ENCODE measurements around the gene TAP2. TPM values are rescaled to one million over a fixed set of nuclear protein-coding genes. Genes with fewer than 3 reads are reported as not detected.
"Not testable (repeated sequence)": the region's sequence is repeated elsewhere in the genome, so short reads cannot be mapped to it uniquely, and the experiment has no call there.

Gene TAP2
- total RNA-seq (100 to 1,000 TPM; 221 to 228 TPM), polyA plus RNA-seq (35.8 TPM)

- Mint-ChIP-seq H3K4me1 (peaks cover 84 to 91% (median 88%) of the 10 kb centered on the region in 3 donors), H3K36me3 (peaks cover 27 to 83% (median 32%) of the 10 kb centered on the region in 3 donors), H3K27me3 (peaks cover 0 to 2% of the 10 kb centered on the region in 2 donors), H3K27ac (peak within 1 kb of the TSS; percentile 91 to 100 (median 100)), H3K4me3 (peak within 1 kb of the TSS; percentile 91 to 97 (median 96)), H3K9me3 (no peaks in the 10 kb centered on the region)
- no peaks in the 10 kb centered on the region for H3K9me3 ChIP-seq (ENCODE audit: low read length)
- peak within 1 kb of the TSS; percentile 77 for H3K27ac ChIP-seq (ENCODE audit: low read depth, low read length)
- peaks cover 47% of the 10 kb centered on the region for H3K36me3 ChIP-seq (ENCODE audit: insufficient read depth, low read length)
- ChIA-PET CTCF (interaction anchor here (0.6 to 10.6 kb wide), 50 partner anchors 9 to 1436 kb away, joined by 3 to 295 read pairs (median 4); partner anchors contain the start of genes BRD2, HLA-DMA, HLA-DMB and HLA-DPB1), POLR2A (interaction anchor here (0.5 to 10.1 kb wide), 15 partner anchors 17 to 1176 kb away, joined by 3 to 350 read pairs (median 3); partner anchors contain the start of genes HLA-DMA, HLA-DMB, PSMB9 and TAP1)
- no peaks in the 10 kb centered on the region for H3K27me3 ChIP-seq (ENCODE audit: insufficient read depth, low read length, poor library complexity, severe bottlenecking)
- peaks cover 78% of the 10 kb centered on the region for H3K4me1 ChIP-seq (ENCODE audit: insufficient read depth, low read length)
- H3K4me3 ChIP-seq (ENCODE audit: low read length) = peak within 1 kb of the TSS; percentile 75
- peak; percentile 94 to 98 (median 97) for DNase-seq
Observed at GRCh38 chr6:32838114-32838958, at the start of gene TAP2. Gene TAP2 (minus strand): TSS chr6:32838739. CDS start chr6:32838233, 506 bp downstream.

GRCh38 chr6:32887616-32888015 is 49.1 kb upstream of the TAP2 start:
- H3K27ac Mint-ChIP-seq = peak overlapping the region in 2 of 8 donors; percentile 26 to 56
- Histone ChIP-seq H3K4me1 (ENCODE audit: insufficient read depth, low read length) (no peaks in the 10 kb centered on the region), H3K27me3 (ENCODE audit: insufficient read depth, low read length, poor library complexity, severe bottlenecking) (no peaks in the 10 kb centered on the region), H3K27ac (ENCODE audit: low read depth, low read length) (no peak overlapping the region), H3K9me3 (ENCODE audit: low read length) (no peaks in the 10 kb centered on the region), H3K36me3 (ENCODE audit: insufficient read depth, low read length) (no peaks in the 10 kb centered on the region), H3K4me3 (ENCODE audit: low read length) (no peak overlapping the region)
- no peaks in the 10 kb centered on the region for H3K4me1 Mint-ChIP-seq
- H3K27me3 Mint-ChIP-seq = no peaks in the 10 kb centered on the region
- ChIA-PET POLR2A (interaction anchor here (0.7 kb wide), 1 partner anchor 20 kb away, joined by 4 read pairs; no protein-coding TSS in a partner anchor), CTCF (interaction anchor here (1.3 to 1.4 kb wide), 2 partner anchors 66 to 97 kb away, joined by 6 to 9 read pairs; no protein-coding TSS in a partner anchor)
- no peaks in the 10 kb centered on the region for H3K9me3 Mint-ChIP-seq
- H3K36me3 Mint-ChIP-seq = no peaks in the 10 kb centered on the region
- no peak for DNase-seq
- no peak overlapping the region for H3K4me3 Mint-ChIP-seq

GRCh38 chr6:32886681-32887383 is 48.3 kb upstream of the TAP2 start:
- no peak overlapping the region for H3K4me3 Mint-ChIP-seq
- no peaks in the 10 kb centered on the region for H3K27me3 Mint-ChIP-seq
- no peaks in the 10 kb centered on the region for H3K4me1 ChIP-seq (ENCODE audit: insufficient read depth, low read length)
- H3K9me3 ChIP-seq (ENCODE audit: low read length) = no peaks in the 10 kb centered on the region
- ChIA-PET CTCF (interaction anchor here (1.2 to 5.4 kb wide), 13 partner anchors 29 to 101 kb away, joined by 3 to 64 read pairs (median 8); partner anchors contain the start of genes HLA-DMA and HLA-DMB), POLR2A (interaction anchor here (1.4 kb wide), 1 partner anchor 85 kb away, joined by 8 read pairs; no protein-coding TSS in a partner anchor)
- no peaks in the 10 kb centered on the region for H3K4me1 Mint-ChIP-seq
- H3K27me3 ChIP-seq (ENCODE audit: insufficient read depth, low read length, poor library complexity, severe bottlenecking) = no peaks in the 10 kb centered on the region
- no peak overlapping the region for H3K27ac Mint-ChIP-seq
- H3K36me3 ChIP-seq (ENCODE audit: insufficient read depth, low read length) = no peaks in the 10 kb centered on the region
- no peak overlapping the region for H3K27ac ChIP-seq (ENCODE audit: low read depth, low read length)
- H3K9me3 Mint-ChIP-seq = no peaks in the 10 kb centered on the region
- H3K4me3 ChIP-seq (ENCODE audit: low read length) = no peak overlapping the region
- H3K36me3 Mint-ChIP-seq = peaks cover 0 to under 1% (median 0%) of the 10 kb centered on the region in 3 donors
- DNase-seq = no peak

- H3K9me3 Mint-ChIP-seq = no peaks in the 10 kb centered on the region
- H3K36me3 Mint-ChIP-seq = peaks cover 0 to 5% (median 2%) of the 10 kb centered on the region in 3 donors
- DNase-seq = peak in 2 of 5 donors; percentile 62 to 68
- H3K4me3 ChIP-seq (ENCODE audit: low read length) = no peak overlapping the region
- peak overlapping the region in 1 of 7 donors; percentile 3 for H3K4me3 Mint-ChIP-seq
- no peak overlapping the region for H3K27ac Mint-ChIP-seq
- no peaks in the 10 kb centered on the region for H3K9me3 ChIP-seq (ENCODE audit: low read length)
- no peaks in the 10 kb centered on the region for H3K4me1 ChIP-seq (ENCODE audit: insufficient read depth, low read length)
- ChIA-PET CTCF (interaction anchor here (0.6 to 5.4 kb wide), 25 partner anchors 13 to 108 kb away, joined by 3 to 64 read pairs (median 5); partner anchors contain the start of genes HLA-DMA, HLA-DMB and TAP2), POLR2A (interaction anchor here (0.6 to 1.4 kb wide), 5 partner anchors 47 to 1538 kb away, joined by 3 to 8 read pairs (median 3); partner anchors contain the start of genes HLA-DMB and TAP2)
- H3K27ac ChIP-seq (ENCODE audit: low read depth, low read length) = no peak overlapping the region
- no peaks in the 10 kb centered on the region for H3K36me3 ChIP-seq (ENCODE audit: insufficient read depth, low read length)
- no peaks in the 10 kb centered on the region for H3K27me3 Mint-ChIP-seq
- no peaks in the 10 kb centered on the region for H3K4me1 Mint-ChIP-seq
- no peaks in the 10 kb centered on the region for H3K27me3 ChIP-seq (ENCODE audit: insufficient read depth, low read length, poor library complexity, severe bottlenecking)
Observed at GRCh38 chr6:32885698-32886286, 47.3 kb upstream of the TAP2 start.

GRCh38 chr6:32883789-32884188 is 45.2 kb upstream of the TAP2 start:
- Histone ChIP-seq H3K9me3 (ENCODE audit: low read length) (no peaks in the 10 kb centered on the region), H3K27me3 (ENCODE audit: insufficient read depth, low read length, poor library complexity, severe bottlenecking) (no peaks in the 10 kb centered on the region), H3K4me1 (ENCODE audit: insufficient read depth, low read length) (no peaks in the 10 kb centered on the region), H3K27ac (ENCODE audit: low read depth, low read length) (no peak overlapping the region), H3K36me3 (ENCODE audit: insufficient read depth, low read length) (no peaks in the 10 kb centered on the region), H3K4me3 (ENCODE audit: low read length) (no peak overlapping the region)
- no peak for DNase-seq
- Mint-ChIP-seq H3K4me1 (no peaks in the 10 kb centered on the region), H3K4me3 (no peak overlapping the region), H3K27ac (peak overlapping the region in 1 of 8 donors; percentile 67), H3K27me3 (no peaks in the 10 kb centered on the region), H3K36me3 (peaks cover 2 to 11% (median 4%) of the 10 kb centered on the region in 3 donors), H3K9me3 (no peaks in the 10 kb centered on the region)
- POLR2A ChIA-PET = interaction anchor here (0.8 kb wide), 1 partner anchor 89 kb away, joined by 3 read pairs; no protein-coding TSS in a partner anchor
- CTCF ChIA-PET = interaction anchor here (1.3 to 5.4 kb wide), 3 partner anchors 45 to 101 kb away, joined by 3 to 64 read pairs (median 29); partner anchors contain the start of genes HLA-DMA and TAP2

GRCh38 chr6:32882879-32883250 is 44.3 kb upstream of the TAP2 start:
- Mint-ChIP-seq H3K4me3 (no peak overlapping the region), H3K4me1 (no peaks in the 10 kb centered on the region), H3K27ac (no peak overlapping the region), H3K27me3 (peaks cover 0 to 2% of the 10 kb centered on the region in 2 donors), H3K36me3 (peaks cover 2 to 16% (median 4%) of the 10 kb centered on the region in 3 donors), H3K9me3 (no peaks in the 10 kb centered on the region)
- no peaks in the 10 kb centered on the region for H3K9me3 ChIP-seq (ENCODE audit: low read length)
- no peak for DNase-seq
- H3K36me3 ChIP-seq (ENCODE audit: insufficient read depth, low read length) = no peaks in the 10 kb centered on the region
- no peak overlapping the region for H3K4me3 ChIP-seq (ENCODE audit: low read length)
- H3K27me3 ChIP-seq (ENCODE audit: insufficient read depth, low read length, poor library complexity, severe bottlenecking) = no peaks in the 10 kb centered on the region
- ChIA-PET POLR2A (no interaction called here), CTCF (interaction anchor here (0.9 to 5.4 kb wide), 5 partner anchors 11 to 104 kb away, joined by 3 to 64 read pairs (median 5); partner anchors contain the start of genes HLA-DMA and TAP2)
- H3K4me1 ChIP-seq (ENCODE audit: insufficient read depth, low read length) = no peaks in the 10 kb centered on the region
- no peak overlapping the region for H3K27ac ChIP-seq (ENCODE audit: low read depth, low read length)

- H3K4me3 Mint-ChIP-seq; DNase-seq; H3K27me3 Mint-ChIP-seq; H3K4me1 Mint-ChIP-seq; H3K9me3 Mint-ChIP-seq; H3K4me3 ChIP-seq (ENCODE audit: low read length); H3K27ac ChIP-seq (ENCODE audit: low read depth, low read length); H3K4me1 ChIP-seq (ENCODE audit: insufficient read depth, low read length); H3K9me3 ChIP-seq (ENCODE audit: low read length); H3K36me3 ChIP-seq (ENCODE audit: insufficient read depth, low read length); H3K27me3 ChIP-seq (ENCODE audit: insufficient read depth, low read length, poor library complexity, severe bottlenecking): not testable (repeated sequence)
- ChIA-PET CTCF (interaction anchor here (0.9 to 3.5 kb wide), 5 partner anchors 12 to 104 kb away, joined by 3 to 22 read pairs (median 4); partner anchors contain the start of gene TAP2), POLR2A (interaction anchor here (0.7 to 1.1 kb wide), 2 partner anchors 91 to 403 kb away, joined by 3 read pairs; no protein-coding TSS in a partner anchor)
- Mint-ChIP-seq H3K36me3 (peaks cover 2 to 17% (median 4%) of the 10 kb centered on the region in 3 donors), H3K27ac (peak overlapping the region in 1 of 8 donors; percentile 35)
Observed at GRCh38 chr6:32880962-32881361, 42.4 kb upstream of the TAP2 start.

All from CD8-positive, alpha-beta memory T cell (primary cell).